K562 (cell line): ENCODE data around the gene CNPY4. TPM values are rescaled to one million over a fixed set of nuclear protein-coding genes. Genes with fewer than 3 reads are reported as not detected.

Source experiments
- ADNP ChIP-seq: fragments of 200-800 bp; sonication (Bioruptor generic); IDR thresholded peaks from 2 replicates; pipeline ENCODE4 v1.6.1; 2016; ENCODE audit warnings: missing genetic modification characterization, missing compliant biosample characterization
- CEBPB ChIP-seq: fragments of 450-650 bp; IDR thresholded peaks from 2 replicates; pipeline ENCODE4 v1.6.1; 2016; ENCODE audit warnings: missing genetic modification characterization, missing compliant biosample characterization
- DPF2 ChIP-seq: fragments of 450-650 bp; IDR thresholded peaks from 2 replicates; pipeline ENCODE4 v1.6.1; 2016
- FUS ChIP-seq: fragments of 200-400 bp; formaldehyde crosslinking; optimal IDR thresholded peaks from 2 replicates; pipeline ENCODE3; 2017; ENCODE audit warnings: low read depth, low read length
- GABPB1 ChIP-seq: sonication (generic); formaldehyde crosslinking; IDR thresholded peaks from 2 replicates; pipeline ENCODE4 v1.8.0; 2022; ENCODE audit warnings: mild to moderate bottlenecking, missing genetic modification reagents
- GATAD2B ChIP-seq: fragments of 450-650 bp; IDR thresholded peaks from 2 replicates; pipeline ENCODE4 v1.6.1; 2017; ENCODE audit warnings: mild to moderate bottlenecking, borderline replicate concordance
- HMG20B ChIP-seq: fragments of 250-450 bp; sonication (Bioruptor Pico); IDR thresholded peaks from 2 replicates; pipeline ENCODE4 v1.5.0; 2021; ENCODE audit warnings: mild to moderate bottlenecking
- ILK ChIP-seq: fragments of 450-650 bp; IDR thresholded peaks from 2 replicates; pipeline ENCODE4 v1.6.1; 2016; ENCODE audit warnings: missing genetic modification characterization, low read depth, mild to moderate bottlenecking, missing compliant biosample characterization, moderate library complexity, borderline replicate concordance
- KLF1 ChIP-seq: fragments of 450-650 bp; IDR thresholded peaks from 2 replicates; pipeline ENCODE4 v1.6.1; 2016; ENCODE audit warnings: missing genetic modification characterization, missing compliant biosample characterization
- RNF2 ChIP-seq: sonication (generic); IDR thresholded peaks from 2 replicates; pipeline ENCODE4 v1.6.1; 2016
- TCFL5 ChIP-seq: fragments of 250-450 bp; sonication (Bioruptor Pico); conservative IDR thresholded peaks from 2 replicates; pipeline ENCODE4 v1.6.1; 2021; ENCODE audit warnings: mild to moderate bottlenecking, moderate library complexity, matching md5 sums
- TEAD2 ChIP-seq: fragments of 450-650 bp; IDR thresholded peaks from 2 replicates; pipeline ENCODE4 v1.6.1; 2016; ENCODE audit warnings: missing genetic modification characterization, control low read depth, missing compliant biosample characterization
- TEAD4 ChIP-seq, 2 experiments: sonication (generic) in 1 of 2; formaldehyde crosslinking in 1 of 2; IDR thresholded peaks; 2 replicates each; pipeline versions ENCODE4 v1.6.1 to v1.8.0; 2012 to 2022; ENCODE audit warnings: borderline replicate concordance in 1 of 2, inconsistent platforms in 1 of 2, low read length in 1 of 2, mild to moderate bottlenecking in 1 of 2, missing genetic modification reagents in 1 of 2
- TSHZ1 ChIP-seq: fragments of 250-450 bp; sonication (Bioruptor Pico); IDR thresholded peaks from 2 replicates; pipeline ENCODE4 v1.4.0; 2020; ENCODE audit warnings: mild to moderate bottlenecking, moderate library complexity
- ZNF197 ChIP-seq: fragments of 200-800 bp; sonication (Bioruptor generic); IDR thresholded peaks from 2 replicates; pipeline ENCODE4 v1.6.1; 2016; ENCODE audit warnings: low read depth, missing genetic modification characterization, missing compliant biosample characterization
- ZNF699 ChIP-seq: fragments of 250-450 bp; sonication (Bioruptor Pico); IDR thresholded peaks from 2 replicates; pipeline ENCODE4 v1.8.0; 2021; ENCODE audit warnings: mild to moderate bottlenecking, moderate library complexity; ENCODE audit not compliant: insufficient replicate concordance
- ZNF707 ChIP-seq: fragments of 250-450 bp; sonication (Bioruptor Pico); conservative IDR thresholded peaks from 2 replicates; pipeline ENCODE4 v1.8.0; 2022; ENCODE audit warnings: inconsistent platforms, mild to moderate bottlenecking, moderate library complexity
- polyA plus RNA-seq, 8 experiments: library from polyadenylated mRNA; depleted of rRNA in 4 of 8; stranded (reverse) in 5 of 8; unstranded in 3 of 8; fragments of >200 nt; fragmentation: Nextera tagmentation in 2 of 8; fragmentation: Illumina TruSeq in 1 of 8; extraction: Ambion mirVana in 2 of 8; extraction: Trizol in 1 of 8; gene quantifications; 2 replicates each; pipeline versions ENCODE4 v1.2.1 to v1.2.3, GENCODE V29; 2011 to 2014; ENCODE audit warnings: inconsistent platforms in 1 of 8, missing spikeins in 1 of 8
- total RNA-seq, 7 experiments: library from RNA; depleted of rRNA in 6 of 7; stranded (reverse); fragments of >200 nt in 6 of 7; fragmentation: Illumina TruSeq in 2 of 7; extraction: Trizol in 2 of 7; gene quantifications; 2 replicates each; pipeline versions ENCODE4 v1.2.1 to v1.2.3, GENCODE V29; 2011 to 2021; ENCODE audit warnings: low replicate concordance in 1 of 7
- TF ChIP-seq, protein P1 (sequence below): fragments of 450-650 bp; formaldehyde crosslinking; IDR thresholded peaks from 2 replicates; pipeline ENCODE4 v1.4.0; 2022; ENCODE audit warnings: missing genetic modification characterization
- TF ChIP-seq, protein P2 (sequence below): fragments of 250-450 bp; sonication (Bioruptor Pico); IDR thresholded peaks from 2 replicates; pipeline ENCODE4 v1.8.0; 2022; ENCODE audit warnings: moderate library complexity, mild to moderate bottlenecking, inconsistent platforms

Gene CNPY4
- total and polyA plus RNA-seq, 9 of the 15 experiments (the other 6 are each of a cell fraction or from before 2014, with no cell fraction given), result 1.9 to 11.2 (median 7.0) TPM

DNA sequence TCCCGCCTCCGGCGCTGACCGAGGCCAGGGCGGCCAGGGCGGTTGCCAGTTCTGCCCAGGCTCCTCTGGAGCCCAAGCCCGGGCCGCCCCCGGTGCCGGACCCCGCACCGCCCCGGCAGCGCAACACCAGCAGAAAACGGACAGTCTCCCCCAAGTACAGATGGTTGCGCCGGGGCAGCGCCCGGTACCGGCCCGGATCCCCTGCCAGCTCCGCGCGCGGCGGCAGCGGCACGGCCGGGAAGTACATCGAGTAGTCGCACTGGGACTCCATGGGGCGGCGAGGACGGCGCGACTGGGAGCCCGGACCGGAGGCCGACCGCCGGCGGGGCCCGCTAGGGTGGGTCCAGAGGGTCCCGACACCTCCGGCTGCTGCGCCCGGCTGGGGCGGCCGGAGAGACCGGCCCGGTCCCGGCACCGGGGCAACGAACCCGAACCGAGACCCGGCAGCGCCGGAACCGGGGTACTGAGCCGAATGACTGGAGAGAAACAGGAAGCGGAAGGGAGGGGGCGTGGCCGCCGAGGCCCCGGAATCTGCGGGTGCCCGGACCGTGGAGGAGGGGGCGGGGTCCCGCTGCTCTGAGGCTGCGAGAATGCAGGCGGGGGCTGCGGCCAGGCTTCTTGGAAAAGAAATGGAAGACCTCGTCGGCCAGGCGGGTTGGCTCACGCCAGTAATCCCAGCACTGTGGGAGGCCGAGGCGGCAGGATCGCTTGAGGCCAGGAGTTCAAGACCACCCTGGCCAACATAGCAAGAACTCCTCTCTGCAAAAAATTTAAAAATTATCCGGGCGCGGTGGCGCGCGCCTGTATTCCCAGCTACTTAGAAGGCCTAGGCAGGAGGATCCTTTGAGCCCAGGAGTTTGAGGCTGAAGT lies 39.0 kb downstream of the CNPY4 start, which contains the start of gene TRAPPC14 (continued):
- TF ChIP-seq, protein P1, sequence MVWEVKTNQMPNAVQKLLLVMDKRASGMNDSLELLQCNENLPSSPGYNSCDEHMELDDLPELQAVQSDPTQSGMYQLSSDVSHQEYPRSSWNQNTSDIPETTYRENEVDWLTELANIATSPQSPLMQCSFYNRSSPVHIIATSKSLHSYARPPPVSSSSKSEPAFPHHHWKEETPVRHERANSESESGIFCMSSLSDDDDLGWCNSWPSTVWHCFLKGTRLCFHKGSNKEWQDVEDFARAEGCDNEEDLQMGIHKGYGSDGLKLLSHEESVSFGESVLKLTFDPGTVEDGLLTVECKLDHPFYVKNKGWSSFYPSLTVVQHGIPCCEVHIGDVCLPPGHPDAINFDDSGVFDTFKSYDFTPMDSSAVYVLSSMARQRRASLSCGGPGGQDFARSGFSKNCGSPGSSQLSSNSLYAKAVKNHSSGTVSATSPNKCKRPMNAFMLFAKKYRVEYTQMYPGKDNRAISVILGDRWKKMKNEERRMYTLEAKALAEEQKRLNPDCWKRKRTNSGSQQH (CRISPR knock-in tag), result no peak
- TF ChIP-seq GATAD2B (no peak; the same call in 1 of the 2 replicates), TEAD4 (IDR thresholded peaks at IDR 0.05; ENCODE audit: low read length) (peak; percentile 78), TEAD4 (CRISPR knock-in tag; IDR thresholded peaks at IDR 0.05; ENCODE audit: borderline replicate concordance) (no peak; the same call in 1 of the 2 replicates), ADNP (tag) (peak; percentile 96), RNF2 (peak; percentile 40; the same call in 1 of the 2 replicates), DPF2 (peak; percentile 74; the same call in 1 of the 2 replicates), ZNF197 (no peak), CEBPB (tag) (no peak), ILK (no peak), GABPB1 (CRISPR knock-in tag) (peak; percentile 85), TCFL5 (no peak), TEAD2 (tag) (no peak), KLF1 (tag) (no peak), TSHZ1 (CRISPR knock-in tag) (no peak), HMG20B (CRISPR knock-in tag) (no peak), ZNF699 (no peak), ZNF707 (CRISPR knock-in tag) (no peak), FUS (peak; percentile 89)
- TF ChIP-seq, protein P2, sequence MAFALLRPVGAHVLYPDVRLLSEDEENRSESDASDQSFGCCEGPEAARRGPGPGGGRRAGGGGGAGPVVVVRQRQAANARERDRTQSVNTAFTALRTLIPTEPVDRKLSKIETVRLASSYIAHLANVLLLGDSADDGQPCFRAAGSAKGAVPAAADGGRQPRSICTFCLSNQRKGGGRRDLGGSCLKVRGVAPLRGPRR (CRISPR knock-in tag), result no peak
